Ishikawa (cell line): ENCODE data around the gene ERBB4.

Source experiments
- EP300 ChIP-seq: IDR thresholded peaks from 2 replicates; pipeline ENCODE4 v1.6.1; 2012; ENCODE audit warnings: borderline replicate concordance
- NFIC ChIP-seq: IDR thresholded peaks from 2 replicates; pipeline ENCODE4 v1.6.1; 2012
- REST ChIP-seq: IDR thresholded peaks from 2 replicates; pipeline ENCODE4 v1.6.1; 2012; ENCODE audit warnings: low read depth, mild to moderate bottlenecking
- TCF12 ChIP-seq: IDR thresholded peaks from 2 replicates; pipeline ENCODE4 v1.6.1; 2012; ENCODE audit warnings: low read depth
- YY1 ChIP-seq: IDR thresholded peaks from 2 replicates; pipeline ENCODE4 v1.6.1; 2012; ENCODE audit warnings: low read depth

GRCh38 chr2:212030709-212031108 lies 507.9 kb downstream of the ERBB4 start:
- TF ChIP-seq REST (no peak), NFIC (no peak), EP300 (no peak), TCF12 (no peak), YY1 (no peak)
